CD4-positive, alpha-beta T cell treated with Interferon alpha-2 for 1 hour (primary cell): ENCODE results near the gene C4BPB.

Experiments used
- DNase-seq, 2 donors: peaks; one replicate each; pipeline ENCODE4 v3.0.0-alpha.2; 2020 to 2022

Gene C4BPB

DNA sequence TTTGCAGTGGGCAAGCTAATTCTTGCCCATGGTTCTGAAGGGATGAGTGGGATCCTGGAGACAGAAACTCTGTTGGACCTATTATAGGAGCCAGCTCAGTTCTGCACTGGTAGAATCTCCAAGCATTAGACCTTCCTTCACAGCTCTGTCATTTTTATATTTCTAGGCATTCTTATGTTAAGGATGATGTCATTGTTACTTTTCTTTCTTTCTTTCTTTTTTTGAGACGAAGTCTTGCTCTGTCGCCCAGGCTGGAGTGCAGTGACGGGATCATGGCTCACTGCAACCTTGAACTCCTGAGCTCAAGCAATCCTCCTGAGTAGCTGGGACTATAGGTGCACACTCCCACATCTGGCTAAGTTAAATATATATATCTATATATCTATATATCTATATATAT lies 28.1 kb upstream of the C4BPB start:
- DNase-seq, result no peak

DNA sequence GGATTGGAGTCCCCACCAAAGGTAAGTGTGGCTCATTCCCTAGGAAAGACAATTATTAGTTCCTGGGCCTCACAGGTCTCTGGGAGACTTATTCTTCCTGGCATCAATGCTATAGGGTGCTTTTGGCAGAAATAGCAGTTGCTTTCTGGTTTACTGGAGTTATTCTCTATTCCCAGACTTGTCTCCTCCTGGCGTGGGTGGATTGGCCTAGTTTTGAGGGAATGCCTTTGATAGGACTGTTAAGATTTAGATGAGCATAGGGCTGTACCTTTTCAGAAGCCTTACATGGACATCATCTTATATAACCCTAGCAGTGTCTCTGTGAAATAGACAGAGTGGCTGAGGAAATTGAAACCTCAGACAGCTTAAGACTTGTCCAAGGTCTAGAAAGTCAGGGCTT lies 26.6 kb upstream of the C4BPB start:
- no peak for DNase-seq

DNA sequence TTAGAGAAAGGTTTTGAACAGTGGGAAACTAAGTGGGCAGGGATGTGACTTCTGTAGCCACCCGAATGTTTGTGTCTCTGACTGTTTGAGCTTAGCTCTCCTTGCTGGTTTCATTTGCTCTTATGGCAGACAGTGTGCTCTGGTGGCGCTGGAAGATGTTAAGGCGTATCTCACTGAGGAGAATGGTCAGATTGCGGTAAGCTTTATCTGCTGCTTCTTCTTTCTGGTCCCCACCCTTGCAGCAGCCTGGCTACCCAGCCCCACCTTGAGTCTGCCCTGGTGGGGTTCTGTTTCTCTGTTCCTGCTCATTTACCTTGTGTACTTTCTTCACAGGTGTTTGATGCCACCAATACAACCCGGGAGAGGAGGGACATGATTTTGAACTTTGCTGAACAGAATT lies 25.6 kb upstream of the C4BPB start:
- no peak for DNase-seq

DNA sequence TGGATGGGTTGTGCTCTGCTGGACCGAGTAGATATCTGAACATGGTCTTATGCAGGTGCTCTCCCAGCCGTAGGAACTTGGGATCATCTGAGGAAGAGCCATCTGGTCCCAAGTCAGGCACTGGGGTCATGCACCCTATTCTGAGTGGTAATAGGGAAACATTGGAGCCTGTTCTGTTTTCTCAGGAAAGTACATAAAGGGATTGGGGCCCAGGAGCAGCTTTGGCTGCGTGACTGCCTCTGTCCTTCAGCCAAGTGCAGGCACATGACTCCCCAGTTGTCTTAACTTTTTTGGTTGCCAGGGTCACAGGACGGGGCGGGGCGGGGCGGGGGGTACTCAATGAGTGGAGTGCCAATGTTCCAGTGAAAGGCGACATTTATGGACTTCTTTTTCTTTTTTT lies 24.1 kb upstream of the C4BPB start:
- DNase-seq, result no peak

DNA sequence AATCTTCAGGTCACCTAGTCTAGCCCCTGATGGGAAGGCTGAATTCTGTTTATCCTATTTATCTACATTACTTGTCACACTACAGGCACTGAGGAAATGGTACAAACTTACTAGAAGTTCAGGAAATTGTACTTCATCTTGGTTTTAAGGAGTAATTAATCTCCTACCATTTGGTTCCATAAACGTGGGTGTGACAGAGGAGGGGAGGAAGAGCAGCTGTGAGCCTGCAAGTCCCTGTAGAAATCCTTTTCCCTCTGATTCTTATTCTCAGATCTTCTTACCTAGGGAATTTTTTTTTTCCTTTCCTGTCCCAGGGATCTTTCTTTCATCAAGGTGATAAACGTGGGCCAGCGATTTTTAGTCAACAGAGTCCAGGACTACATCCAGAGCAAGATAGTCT lies 21.5 kb upstream of the C4BPB start:
- no peak for DNase-seq

DNA sequence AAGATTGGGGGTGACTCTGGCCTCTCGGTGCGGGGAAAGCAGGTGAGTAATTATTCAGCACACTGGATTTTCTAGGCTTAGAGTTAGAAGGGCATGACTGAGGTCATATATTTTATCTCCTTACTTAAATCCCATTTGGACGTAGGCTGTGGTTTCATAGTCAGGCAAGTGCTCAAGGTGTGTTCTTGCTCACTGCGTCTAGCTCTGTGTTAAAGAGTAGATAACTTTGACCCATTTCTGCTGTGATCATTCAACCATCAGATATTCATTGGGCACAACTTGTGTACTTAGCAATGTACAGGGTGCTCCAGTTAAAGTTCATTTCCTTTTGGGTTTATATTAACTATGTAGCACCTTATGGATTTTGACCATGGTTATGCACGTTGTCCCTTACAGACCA lies 21.0 kb upstream of the C4BPB start:
- no peak for DNase-seq

DNA sequence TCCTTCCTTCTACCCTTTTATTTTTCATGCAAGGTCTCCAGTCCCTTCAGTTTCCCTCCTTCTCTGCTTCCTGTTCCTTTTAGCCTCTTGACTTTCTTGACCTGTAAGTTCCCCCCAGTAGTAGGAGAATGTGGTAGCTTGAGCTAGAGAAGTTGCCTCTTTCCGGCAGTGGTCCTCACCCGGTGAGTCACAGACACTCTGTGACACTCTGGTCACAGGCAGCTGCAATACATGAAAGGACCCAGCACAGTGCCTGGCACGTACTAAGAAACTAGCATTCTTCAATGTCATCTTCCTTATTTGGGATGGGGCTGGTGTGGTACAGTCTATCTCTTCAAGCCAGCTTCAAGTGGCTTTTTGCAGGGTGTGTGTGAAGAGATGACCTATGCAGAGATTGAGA lies 19.6 kb upstream of the C4BPB start:
- no peak for DNase-seq

DNA sequence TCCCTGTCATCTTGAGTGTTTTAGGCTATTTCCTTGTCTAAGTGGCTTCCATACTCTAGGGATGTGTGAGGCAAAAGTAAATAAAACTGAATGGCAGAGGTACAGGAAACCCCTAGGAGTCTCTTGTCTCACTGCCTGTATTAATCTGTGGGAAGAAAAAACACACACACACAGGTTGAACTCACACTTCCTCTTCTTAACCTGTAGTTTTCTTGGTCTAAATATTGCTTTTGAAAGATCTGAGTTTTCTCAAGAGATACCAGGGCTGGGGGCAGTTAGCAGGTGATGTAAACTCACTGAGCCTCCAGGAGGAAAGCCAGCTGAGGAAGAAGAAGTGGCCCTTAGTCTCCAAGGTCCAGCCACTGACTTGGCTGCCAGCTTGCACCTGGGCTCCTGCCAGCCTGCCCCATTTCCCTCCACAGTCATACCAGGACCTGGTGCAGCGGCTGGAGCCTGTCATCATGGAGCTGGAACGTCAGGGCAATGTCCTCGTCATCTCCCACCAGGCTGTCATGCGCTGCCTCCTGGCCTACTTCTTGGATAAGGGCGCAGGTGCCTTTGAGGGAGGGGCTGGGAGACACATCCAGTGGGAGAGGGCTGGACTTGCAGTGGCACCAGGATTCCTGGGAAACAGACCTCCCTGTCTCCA lies 18.7 kb upstream of the C4BPB start:
- no peak for DNase-seq

DNA sequence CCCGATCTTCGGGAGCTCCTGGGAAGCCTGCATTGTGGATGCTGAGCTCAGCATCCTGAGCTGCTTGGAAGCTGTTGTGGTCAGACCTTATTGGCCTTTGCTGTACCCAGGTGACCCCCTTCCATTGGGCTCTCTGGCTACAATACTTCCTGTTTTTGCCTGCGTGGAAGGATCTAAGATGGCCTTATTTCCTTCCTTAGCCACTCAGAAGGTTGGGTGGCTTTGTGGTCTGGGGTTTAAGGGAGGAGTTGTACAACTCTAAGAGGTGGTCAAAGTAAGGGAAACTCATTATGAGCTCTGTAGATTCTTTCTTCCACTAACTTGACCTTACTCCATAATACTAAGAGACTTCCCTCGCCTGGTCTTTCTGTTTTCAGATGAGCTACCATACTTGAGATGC lies 17.8 kb upstream of the C4BPB start:
- DNase-seq, result no peak

DNA sequence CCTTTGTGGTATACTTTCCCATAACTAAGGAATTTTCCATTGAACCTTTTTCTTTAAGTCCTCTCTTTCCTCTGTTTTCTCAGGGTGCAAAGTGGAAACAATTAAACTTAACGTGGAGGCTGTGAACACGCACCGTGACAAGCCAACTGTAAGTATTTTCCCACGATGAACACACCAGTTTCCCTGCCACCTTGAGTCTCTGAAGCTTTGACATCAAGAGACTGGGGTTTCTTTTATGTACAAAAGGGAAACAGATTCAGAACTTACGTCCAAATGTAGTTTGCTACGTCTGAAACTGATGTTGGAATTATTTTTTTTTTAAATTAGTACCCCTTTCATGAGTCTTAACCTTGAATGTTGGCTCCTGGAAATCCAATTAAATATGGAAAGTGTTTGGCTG lies 17.2 kb upstream of the C4BPB start:
- DNase-seq, result no peak

DNA sequence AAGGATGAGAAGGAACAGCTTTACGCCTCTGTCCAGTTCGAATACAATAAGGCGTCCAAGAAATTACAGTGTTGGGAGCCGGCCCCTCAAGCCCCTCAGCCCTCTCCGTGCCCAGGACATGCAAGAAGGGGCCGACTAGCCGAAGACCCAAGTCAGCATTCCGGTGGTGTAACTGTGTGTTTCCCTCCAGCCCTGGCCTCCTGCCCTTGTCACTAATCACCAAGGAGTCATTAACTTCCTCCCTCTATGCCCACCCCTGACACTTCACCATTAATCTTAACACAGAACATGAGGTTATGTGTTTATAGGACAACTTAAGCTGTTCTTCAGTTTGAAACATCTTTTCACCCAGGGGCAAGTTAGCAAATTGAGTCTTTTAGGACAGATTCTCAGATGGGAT lies 16.4 kb upstream of the C4BPB start:
- DNase-seq, result no peak

DNA sequence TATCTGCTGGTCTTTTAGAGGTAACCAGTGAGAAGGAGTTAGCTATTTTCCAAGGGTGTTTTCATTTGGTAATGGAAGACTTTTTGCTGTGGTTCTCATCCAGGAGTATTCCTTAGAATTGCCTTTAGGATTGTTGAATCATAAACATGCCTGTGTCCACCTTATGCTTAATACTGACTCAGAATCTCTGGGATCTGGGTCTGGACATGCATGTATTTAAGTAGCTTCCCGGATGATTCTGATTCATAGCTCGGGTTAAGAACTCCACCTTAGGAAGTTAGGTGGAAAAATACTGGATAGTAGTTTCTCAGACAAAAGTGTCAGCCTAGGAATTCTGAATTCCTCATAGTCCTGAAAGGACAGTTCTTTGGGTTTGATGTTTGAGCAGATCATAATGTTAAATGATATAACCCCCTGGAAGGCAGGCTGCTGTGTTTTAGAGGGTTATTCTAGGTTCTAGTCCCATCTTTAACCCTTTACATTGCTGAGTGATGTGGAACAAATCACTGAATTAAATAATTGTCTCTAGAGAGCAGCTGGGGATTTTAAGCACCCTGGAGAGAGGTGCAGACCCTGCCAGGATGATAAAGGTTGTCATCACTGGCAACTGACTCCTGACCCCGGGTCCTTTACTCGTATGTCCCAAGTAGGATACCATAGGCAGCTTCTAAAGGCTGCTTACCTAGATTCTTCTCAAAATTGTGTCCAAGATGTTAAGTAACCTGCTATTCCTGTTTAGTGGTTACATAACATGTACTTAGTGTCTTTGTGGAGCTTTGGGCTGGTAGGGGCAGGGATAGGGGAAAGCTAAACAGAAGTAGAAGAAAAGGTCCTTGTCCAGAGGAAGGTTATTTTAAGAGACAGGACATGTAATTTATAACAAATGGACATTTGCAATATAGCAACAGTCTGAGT lies 14.5 kb upstream of the C4BPB start:
- no peak for DNase-seq

DNA sequence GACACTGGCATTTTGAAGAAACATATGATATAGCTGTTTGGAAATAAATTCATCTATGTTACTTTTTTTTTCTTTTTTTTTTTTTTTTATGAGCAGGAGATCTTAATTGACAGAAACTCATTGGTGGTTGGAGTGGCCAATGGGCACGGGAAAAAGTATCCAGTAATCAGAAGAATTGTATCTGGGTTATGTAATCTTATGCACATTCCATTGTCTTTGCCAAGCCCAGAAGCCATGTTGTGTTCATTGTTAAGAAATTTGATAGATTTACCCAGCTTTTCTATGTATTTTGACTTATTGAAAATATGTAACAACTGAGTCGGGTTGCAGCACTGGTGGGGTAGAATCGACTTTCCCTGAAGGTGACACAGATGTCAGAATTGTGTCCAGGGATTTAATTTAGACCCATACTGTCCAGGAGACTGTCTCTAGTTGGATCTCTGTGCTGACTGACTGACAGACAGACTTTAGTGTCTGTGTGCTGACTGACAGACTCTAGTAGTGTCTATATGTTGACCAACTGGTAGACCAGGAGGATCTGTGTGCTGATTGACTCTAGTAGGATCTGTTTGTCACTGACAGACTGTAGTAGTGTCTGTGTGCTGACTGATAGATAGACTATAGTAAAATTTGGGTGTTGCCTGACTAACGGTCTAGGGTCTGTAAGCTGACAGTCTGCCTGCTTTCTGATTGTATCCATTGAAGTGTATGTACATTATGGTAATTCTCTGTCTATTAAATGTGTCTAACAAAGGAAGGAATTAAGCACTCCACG lies 12.3 kb upstream of the C4BPB start:
- DNase-seq, result no peak

DNA sequence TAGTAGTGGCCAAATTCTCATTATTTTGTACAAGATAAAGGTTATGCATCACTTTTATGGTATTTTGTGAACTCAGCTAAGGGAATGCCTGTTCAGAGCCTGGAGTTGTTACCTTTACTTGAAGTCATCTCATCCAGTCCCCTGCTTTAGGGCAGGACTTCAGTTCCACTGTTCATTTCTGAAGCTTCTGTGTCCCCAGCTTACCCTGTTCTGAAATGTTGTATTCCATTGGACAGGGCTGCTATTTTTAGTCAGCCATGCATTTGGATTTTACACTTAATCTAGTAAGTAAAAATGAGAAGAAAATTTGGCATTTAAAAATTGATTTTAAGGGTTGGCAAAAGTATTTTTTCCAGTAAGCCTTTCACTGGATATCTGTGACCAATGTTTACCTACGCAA lies 11.6 kb upstream of the C4BPB start:
- DNase-seq, result no peak

DNA sequence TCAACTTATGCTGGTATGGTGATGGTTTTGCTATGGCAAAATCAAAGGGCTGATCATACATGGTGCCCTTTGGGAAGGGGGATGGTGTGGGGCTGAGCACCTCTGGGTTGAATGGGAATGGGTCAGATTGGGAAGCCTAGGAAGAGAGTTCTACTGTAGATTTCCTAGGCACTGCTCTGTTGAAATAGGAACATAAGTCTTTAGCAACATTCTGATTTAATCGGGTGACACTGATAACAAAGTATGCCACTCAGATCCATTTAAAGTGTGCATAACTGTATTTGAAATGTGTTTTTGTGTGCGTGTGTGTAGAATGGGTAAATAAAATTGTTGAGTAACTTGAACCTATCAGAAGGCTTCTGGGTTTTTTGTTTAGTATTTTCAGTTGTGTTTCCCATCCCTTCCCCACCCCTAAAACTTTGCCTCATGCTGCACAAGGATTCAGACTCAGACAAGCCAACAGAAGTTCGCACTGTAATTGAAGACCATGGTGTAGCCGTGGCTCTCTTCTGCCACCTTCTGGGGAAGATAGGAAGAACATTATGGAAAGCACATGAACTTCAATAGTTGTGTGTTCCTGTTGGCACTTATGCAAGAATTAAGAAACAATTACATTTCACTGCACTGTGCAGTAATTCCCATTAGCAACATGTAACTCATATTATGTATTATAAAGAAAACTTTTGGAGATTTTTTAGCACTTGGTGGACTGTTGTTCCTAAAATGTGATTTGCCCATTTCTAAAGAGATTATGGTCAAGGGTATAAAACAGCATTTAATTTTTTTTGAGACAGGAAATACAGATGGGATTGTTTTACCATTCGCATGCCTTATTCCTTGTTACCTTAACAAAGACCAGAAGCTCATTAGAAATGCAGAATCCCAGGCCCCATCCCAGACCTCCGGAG lies 10.9 kb upstream of the C4BPB start:
- peak; percentile 73 to 84 for DNase-seq

DNA sequence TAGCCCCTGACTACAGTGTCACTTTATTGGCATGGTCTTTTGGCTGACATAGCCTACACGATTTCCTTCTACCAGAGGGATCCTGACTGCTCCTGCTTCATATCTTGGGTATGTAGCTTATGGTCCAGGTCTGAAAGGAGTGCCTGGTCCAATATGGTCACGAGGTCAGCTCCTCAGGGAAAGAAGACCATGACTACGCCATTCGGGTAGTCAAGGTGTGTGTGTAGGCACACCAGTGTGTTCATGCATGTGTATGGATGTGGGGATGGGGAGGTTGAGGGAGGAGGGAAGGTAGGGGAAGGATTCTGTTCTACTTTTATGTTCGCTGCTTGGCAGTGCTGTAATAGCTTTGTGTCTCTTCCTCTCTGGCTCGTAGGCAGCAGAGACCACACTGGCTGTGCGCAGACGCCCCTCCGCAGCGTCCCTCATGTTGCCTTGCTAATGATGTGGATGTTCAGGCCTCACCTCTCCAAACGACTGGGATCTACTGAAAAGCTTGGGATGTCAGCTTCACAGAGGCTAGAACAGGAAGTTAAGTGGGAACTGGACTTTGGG lies 10.0 kb upstream of the C4BPB start:
- no peak for DNase-seq

DNA sequence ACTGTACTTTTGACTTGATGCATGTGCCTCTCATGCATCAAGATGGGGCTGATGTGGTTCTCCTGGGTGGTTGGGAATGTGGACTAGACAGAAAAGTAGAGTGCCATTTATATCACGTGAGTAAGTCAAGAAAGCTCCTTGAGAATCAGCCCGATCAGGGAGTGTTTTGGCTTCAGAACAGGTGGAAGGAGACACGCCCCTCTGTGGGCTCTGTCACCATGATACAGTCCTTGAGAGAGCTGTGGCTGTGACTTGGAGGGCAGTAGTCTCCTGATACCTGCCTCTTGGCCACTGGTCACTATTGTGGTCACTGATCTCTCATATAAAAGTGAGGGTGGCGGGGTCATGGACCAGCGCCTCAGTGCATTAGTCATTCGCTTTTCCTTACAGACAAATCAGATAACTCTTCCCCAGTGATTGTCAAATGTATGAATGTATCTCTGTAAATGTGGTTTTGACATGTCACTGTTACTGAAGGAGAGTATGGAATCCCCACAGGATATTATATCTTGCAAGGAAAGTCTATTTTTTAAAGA lies 8.9 kb upstream of the C4BPB start:
- DNase-seq, result no peak

DNA sequence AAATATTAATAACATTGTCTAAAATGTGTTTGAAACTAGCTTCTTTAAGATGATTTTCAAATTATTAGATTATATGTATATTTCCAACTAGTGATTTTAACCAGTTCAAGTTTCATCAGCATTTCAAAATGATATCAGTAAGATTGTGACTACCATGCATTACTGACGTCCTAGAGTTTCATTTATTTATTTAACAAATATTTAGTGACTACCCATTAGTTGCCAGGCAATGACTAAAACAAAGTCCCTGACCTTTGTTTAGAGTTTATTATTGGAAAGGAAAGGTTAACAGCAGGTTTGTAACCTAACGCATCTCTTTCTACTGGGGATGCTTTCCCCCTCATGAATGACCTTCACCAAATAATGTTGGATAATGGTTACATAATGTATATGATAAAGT lies 7.6 kb upstream of the C4BPB start:
- no peak for DNase-seq

DNA sequence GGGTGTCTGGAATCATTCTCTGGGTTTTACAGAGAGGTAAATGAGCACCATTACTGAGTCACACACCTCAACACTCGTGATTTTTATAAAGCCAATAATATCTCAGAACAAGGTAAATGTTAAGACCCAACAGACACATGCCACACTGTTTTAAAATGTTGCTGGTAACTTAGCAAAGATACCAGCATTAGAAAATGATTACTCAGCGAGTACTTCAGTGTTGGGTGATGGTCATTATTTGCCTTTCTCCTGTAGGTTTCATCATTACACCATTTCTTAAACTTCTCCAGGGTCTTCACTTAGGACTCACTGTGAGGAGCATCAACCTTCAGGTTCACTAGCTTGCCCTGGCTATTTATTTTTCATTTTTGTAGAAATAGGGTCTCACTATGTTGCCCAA lies 6.9 kb upstream of the C4BPB start:
- DNase-seq, result no peak

DNA sequence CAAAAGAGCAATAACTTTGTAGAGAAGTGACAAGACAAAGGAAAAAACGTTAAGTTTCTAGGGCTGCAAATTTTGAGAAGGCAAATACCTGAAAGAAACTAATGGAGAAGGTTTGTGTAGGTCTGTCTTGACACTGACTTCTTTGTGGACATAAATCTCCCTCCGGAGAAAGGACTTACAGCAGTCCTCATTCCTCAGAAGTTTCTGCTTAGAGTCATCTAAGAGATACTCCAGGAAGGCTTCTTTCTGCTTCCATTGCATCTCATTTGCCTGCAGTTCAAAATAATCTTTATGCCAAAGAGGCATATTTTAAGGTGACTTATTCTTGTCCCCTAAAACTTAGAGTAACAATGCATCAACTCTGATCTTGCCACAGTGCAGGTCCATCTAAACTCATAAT lies 4.4 kb upstream of the C4BPB start:
- DNase-seq, result no peak

DNA sequence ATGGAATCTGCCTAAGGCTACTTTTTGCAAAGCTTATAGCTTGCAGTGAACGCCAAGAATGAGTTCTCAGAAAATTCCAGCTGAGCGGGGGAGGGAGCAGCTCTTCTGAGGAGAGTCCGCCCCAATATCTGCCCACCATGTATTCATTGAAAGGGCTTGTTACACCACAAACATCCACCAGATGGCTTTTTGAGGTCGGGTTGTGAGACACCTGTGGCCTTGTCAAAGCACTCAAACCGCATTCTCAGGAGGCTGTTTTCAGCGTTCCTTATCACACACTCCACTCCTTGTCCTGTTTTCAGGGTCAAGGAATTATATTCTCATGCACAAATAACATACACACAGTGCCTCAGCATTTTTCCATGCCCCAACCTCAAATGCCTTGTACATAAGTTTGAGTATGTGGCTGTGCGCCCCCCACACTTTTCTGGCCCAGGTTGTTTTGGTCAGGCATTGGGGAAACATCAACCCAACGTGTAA lies 3.9 kb upstream of the C4BPB start:
- DNase-seq, result peak; percentile 64 to 72

DNA sequence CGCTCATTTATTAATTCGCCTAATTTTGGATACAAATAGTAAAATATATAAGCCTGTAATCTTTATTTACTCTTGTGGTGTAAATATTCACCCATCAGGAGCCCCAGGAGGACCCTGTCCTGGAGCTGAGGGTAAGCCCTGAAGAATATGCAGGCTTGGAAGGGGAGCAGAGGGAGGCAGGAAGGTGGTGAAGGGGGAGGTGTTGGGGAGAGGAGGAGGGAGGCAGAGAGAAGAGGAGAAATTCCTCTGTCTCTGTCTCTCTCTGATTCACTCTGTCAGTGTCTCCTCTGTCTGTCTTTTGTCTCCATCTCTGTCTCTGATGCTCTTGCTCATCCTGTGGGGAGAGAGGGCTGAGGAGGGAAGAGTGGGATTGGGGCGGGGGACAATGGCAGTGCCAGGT lies 2.8 kb upstream of the C4BPB start:
- no peak for DNase-seq
